ENCODE results near the gene RSPH3.
"Not testable (repeated sequence)": the region's sequence is repeated elsewhere in the genome, so short reads cannot be mapped to it uniquely, and the experiment has no call there.

The RSPH3 gene

GRCh38 chr6:159023893-159024292, 23.9 kb upstream of the RSPH3 start:
- Histone ChIP-seq H3K4me1 (ENCODE audit: control insufficient read depth, insufficient read depth, low read length, poor library complexity, severe bottlenecking) (no peaks in the 10 kb centered on the region), H3K27ac (ENCODE audit: low read depth, low read length, severe bottlenecking) (no peak overlapping the region), H3K36me3 (ENCODE audit: control insufficient read depth, insufficient read depth, low read length) (no peaks in the 10 kb centered on the region), H3K4me3 (ENCODE audit: extremely low read depth, insufficient read depth, low read length, poor library complexity, severe bottlenecking) (no peak overlapping the region), H3K9me3 (ENCODE audit: control insufficient read depth, low read length) (peaks cover 12% of the 10 kb centered on the region)
- WGBS, 2 experiments (ENCODE audit: insufficient coverage in 2 of 2), result 81 to 94% methylated on average over 4 of the region's 4 CpGs

GRCh38 chr6:159020011-159020410, 20.0 kb upstream of the RSPH3 start:
- 77 to 91% methylated on average over 2 of the region's 2 CpGs for WGBS, 2 experiments (ENCODE audit: insufficient coverage in 2 of 2)

GRCh38 chr6:159017757-159018559, 18.0 kb upstream of the RSPH3 start:
- Histone ChIP-seq H3K27ac (ENCODE audit: low read depth, low read length, severe bottlenecking) (no peak overlapping the region), H3K9me3 (ENCODE audit: control insufficient read depth, low read length) (peaks cover 8% of the 10 kb centered on the region), H3K36me3 (ENCODE audit: control insufficient read depth, insufficient read depth, low read length) (no peaks in the 10 kb centered on the region), H3K4me3 (ENCODE audit: extremely low read depth, insufficient read depth, low read length, poor library complexity, severe bottlenecking) (no peak overlapping the region), H3K4me1 (ENCODE audit: control insufficient read depth, insufficient read depth, low read length, poor library complexity, severe bottlenecking) (no peaks in the 10 kb centered on the region)
- 100% methylated on average over 1 of the region's 3 CpGs; no CpG with 5 or more reads in 1 of the 2 experiments for whole genome bisulfite sequencing, 2 experiments (ENCODE audit: insufficient coverage in 2 of 2)

More at GRCh38 chr6:159020011-159020410, 20.0 kb upstream of the RSPH3 start:
- Histone ChIP-seq H3K4me3 (ENCODE audit: extremely low read depth, insufficient read depth, low read length, poor library complexity, severe bottlenecking) (no peak overlapping the region), H3K36me3 (ENCODE audit: control insufficient read depth, insufficient read depth, low read length) (no peaks in the 10 kb centered on the region), H3K27ac (ENCODE audit: low read depth, low read length, severe bottlenecking) (no peak overlapping the region), H3K4me1 (ENCODE audit: control insufficient read depth, insufficient read depth, low read length, poor library complexity, severe bottlenecking) (no peaks in the 10 kb centered on the region), H3K9me3 (ENCODE audit: control insufficient read depth, low read length) (peaks cover 18% of the 10 kb centered on the region)

GRCh38 chr6:159014406-159014805, 14.4 kb upstream of the RSPH3 start:
- no peaks in the 10 kb centered on the region for H3K36me3 ChIP-seq (ENCODE audit: control insufficient read depth, insufficient read depth, low read length)
- H3K27ac ChIP-seq (ENCODE audit: low read depth, low read length, severe bottlenecking), result no peak overlapping the region
- no peak overlapping the region for H3K4me3 ChIP-seq (ENCODE audit: extremely low read depth, insufficient read depth, low read length, poor library complexity, severe bottlenecking)
- no peaks in the 10 kb centered on the region for H3K4me1 ChIP-seq (ENCODE audit: control insufficient read depth, insufficient read depth, low read length, poor library complexity, severe bottlenecking)
- peaks cover 8% of the 10 kb centered on the region for H3K9me3 ChIP-seq (ENCODE audit: control insufficient read depth, low read length)

GRCh38 chr6:159013229-159013628, 13.2 kb upstream of the RSPH3 start:
- no peaks in the 10 kb centered on the region for H3K4me1 ChIP-seq (ENCODE audit: control insufficient read depth, insufficient read depth, low read length, poor library complexity, severe bottlenecking)
- WGBS, 2 experiments (ENCODE audit: insufficient coverage in 2 of 2), result 95 to 100% methylated on average over 3 to 5 of the region's 5 CpGs
- H3K9me3 ChIP-seq (ENCODE audit: control insufficient read depth, low read length), result peaks cover 8% of the 10 kb centered on the region
- no peak overlapping the region for H3K4me3 ChIP-seq (ENCODE audit: extremely low read depth, insufficient read depth, low read length, poor library complexity, severe bottlenecking)
- no peaks in the 10 kb centered on the region for H3K36me3 ChIP-seq (ENCODE audit: control insufficient read depth, insufficient read depth, low read length)
- H3K27ac ChIP-seq (ENCODE audit: low read depth, low read length, severe bottlenecking), result no peak overlapping the region

- 82 to 92% methylated on average over 3 to 4 of the region's 4 CpGs for WGBS, 2 experiments (ENCODE audit: insufficient coverage in 2 of 2)
- no peak overlapping the region for H3K4me3 ChIP-seq (ENCODE audit: extremely low read depth, insufficient read depth, low read length, poor library complexity, severe bottlenecking)
- H3K9me3 ChIP-seq (ENCODE audit: control insufficient read depth, low read length), result peaks cover 8% of the 10 kb centered on the region
- no peaks in the 10 kb centered on the region for H3K4me1 ChIP-seq (ENCODE audit: control insufficient read depth, insufficient read depth, low read length, poor library complexity, severe bottlenecking)
- H3K36me3 ChIP-seq (ENCODE audit: control insufficient read depth, insufficient read depth, low read length), result no peaks in the 10 kb centered on the region
- peak overlapping the region; percentile 36 for H3K27ac ChIP-seq (ENCODE audit: low read depth, low read length, severe bottlenecking)
Observed at GRCh38 chr6:159012201-159012600, 12.2 kb upstream of the RSPH3 start.

- WGBS, 2 experiments (ENCODE audit: insufficient coverage in 2 of 2), result 77 to 80% methylated on average over 6 to 7 of the region's 7 CpGs
- not testable (repeated sequence) for H3K4me3 ChIP-seq (ENCODE audit: extremely low read depth, insufficient read depth, low read length, poor library complexity, severe bottlenecking); H3K27ac ChIP-seq (ENCODE audit: low read depth, low read length, severe bottlenecking); H3K36me3 ChIP-seq (ENCODE audit: control insufficient read depth, insufficient read depth, low read length); H3K9me3 ChIP-seq (ENCODE audit: control insufficient read depth, low read length); H3K4me1 ChIP-seq (ENCODE audit: control insufficient read depth, insufficient read depth, low read length, poor library complexity, severe bottlenecking)
Observed at GRCh38 chr6:159010037-159010612, 10.1 kb upstream of the RSPH3 start.

GRCh38 chr6:159008656-159009288, 8.8 kb upstream of the RSPH3 start:
- Histone ChIP-seq H3K27ac (ENCODE audit: low read depth, low read length, severe bottlenecking) (no peak overlapping the region), H3K36me3 (ENCODE audit: control insufficient read depth, insufficient read depth, low read length) (no peaks in the 10 kb centered on the region), H3K4me3 (ENCODE audit: extremely low read depth, insufficient read depth, low read length, poor library complexity, severe bottlenecking) (no peak overlapping the region), H3K9me3 (ENCODE audit: control insufficient read depth, low read length) (no peaks in the 10 kb centered on the region), H3K4me1 (ENCODE audit: control insufficient read depth, insufficient read depth, low read length, poor library complexity, severe bottlenecking) (no peaks in the 10 kb centered on the region)
- 88 to 89% methylated on average over 5 to 6 of the region's 10 CpGs for WGBS, 2 experiments (ENCODE audit: insufficient coverage in 2 of 2)

GRCh38 chr6:159007510-159007909, 7.5 kb upstream of the RSPH3 start:
- Histone ChIP-seq H3K4me3 (ENCODE audit: extremely low read depth, insufficient read depth, low read length, poor library complexity, severe bottlenecking) (no peak overlapping the region), H3K27ac (ENCODE audit: low read depth, low read length, severe bottlenecking) (no peak overlapping the region), H3K36me3 (ENCODE audit: control insufficient read depth, insufficient read depth, low read length) (no peaks in the 10 kb centered on the region), H3K4me1 (ENCODE audit: control insufficient read depth, insufficient read depth, low read length, poor library complexity, severe bottlenecking) (peaks cover 4% of the 10 kb centered on the region), H3K9me3 (ENCODE audit: control insufficient read depth, low read length) (no peaks in the 10 kb centered on the region)
- WGBS, 2 experiments (ENCODE audit: insufficient coverage in 2 of 2), result 84 to 89% methylated on average over 5 of the region's 5 CpGs

GRCh38 chr6:159005436-159005835, 5.4 kb upstream of the RSPH3 start:
- Histone ChIP-seq H3K27ac (ENCODE audit: low read depth, low read length, severe bottlenecking) (no peak overlapping the region), H3K4me1 (ENCODE audit: control insufficient read depth, insufficient read depth, low read length, poor library complexity, severe bottlenecking) (peaks cover 12% of the 10 kb centered on the region), H3K4me3 (ENCODE audit: extremely low read depth, insufficient read depth, low read length, poor library complexity, severe bottlenecking) (no peak overlapping the region), H3K9me3 (ENCODE audit: control insufficient read depth, low read length) (no peaks in the 10 kb centered on the region), H3K36me3 (ENCODE audit: control insufficient read depth, insufficient read depth, low read length) (no peaks in the 10 kb centered on the region)
- 91 to 96% methylated on average over 4 to 5 of the region's 5 CpGs for whole genome bisulfite sequencing, 2 experiments (ENCODE audit: insufficient coverage in 2 of 2)

- no peaks in the 10 kb centered on the region for H3K36me3 ChIP-seq (ENCODE audit: control insufficient read depth, insufficient read depth, low read length)
- WGBS, 2 experiments (ENCODE audit: insufficient coverage in 2 of 2), result 77 to 82% methylated on average over 3 of the region's 3 CpGs
- no peak overlapping the region for H3K27ac ChIP-seq (ENCODE audit: low read depth, low read length, severe bottlenecking)
- no peaks in the 10 kb centered on the region for H3K9me3 ChIP-seq (ENCODE audit: control insufficient read depth, low read length)
- peaks cover 12% of the 10 kb centered on the region for H3K4me1 ChIP-seq (ENCODE audit: control insufficient read depth, insufficient read depth, low read length, poor library complexity, severe bottlenecking)
- no peak overlapping the region for H3K4me3 ChIP-seq (ENCODE audit: extremely low read depth, insufficient read depth, low read length, poor library complexity, severe bottlenecking)
Observed at GRCh38 chr6:159004592-159004991, 4.6 kb upstream of the RSPH3 start.
